HG03175 (cell line): Measurements from ENCODE around the gene CFD.

Experiments
- ATAC-seq: cut with Tn5 transposase; IDR thresholded peaks from one replicate; pipeline ENCODE4 v1.9.1; 2021; ENCODE audit warnings: mild to moderate bottlenecking, moderate library complexity; ENCODE audit not compliant: unreplicated experiment

Gene CFD

DNA sequence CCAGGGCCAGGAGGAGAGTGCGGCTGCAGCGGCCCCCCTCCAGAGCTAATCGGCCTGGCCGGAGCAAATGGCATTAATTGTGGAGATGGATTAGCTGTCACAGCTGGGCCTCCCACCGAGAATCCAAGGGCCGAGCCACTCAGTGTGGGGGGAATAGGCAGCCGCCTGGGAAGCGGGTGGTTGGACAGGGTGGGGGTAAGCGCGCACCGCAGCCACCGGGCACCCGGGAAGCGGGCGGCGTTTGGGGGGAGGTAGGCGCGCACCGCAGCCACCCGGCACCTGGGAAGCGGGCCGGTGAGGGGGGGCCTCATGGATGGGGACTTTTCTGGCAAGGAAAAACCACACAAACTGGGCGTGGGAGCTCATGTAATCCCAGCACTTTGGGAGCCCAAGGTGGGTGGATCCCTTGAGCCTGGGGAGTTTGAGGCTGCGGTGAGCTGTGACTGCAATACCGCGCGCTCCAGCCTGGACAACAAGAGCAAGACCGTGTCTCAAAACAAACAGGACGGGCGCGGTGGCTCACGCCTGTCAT is 43.9 kb downstream of the CFD start:
- ATAC-seq = no peak

DNA sequence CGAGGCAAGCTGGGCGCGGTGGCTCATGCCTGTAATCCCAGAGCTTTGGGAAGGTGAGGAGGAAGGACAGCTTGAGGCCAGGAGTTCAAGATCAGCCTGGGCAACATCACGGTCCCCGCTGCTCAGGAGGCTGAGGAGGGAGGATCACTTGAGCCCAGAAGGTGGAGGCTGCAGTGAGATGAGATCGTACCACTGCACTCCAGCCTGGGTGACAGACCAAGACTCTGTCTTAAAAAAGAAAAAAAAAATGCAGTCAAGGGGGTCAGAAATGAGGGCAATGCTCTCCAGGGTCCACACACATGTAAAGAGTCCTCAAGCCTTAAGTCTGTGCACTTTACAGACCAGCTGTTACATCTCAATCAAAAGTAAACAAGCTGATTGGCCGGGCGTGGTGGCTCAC is 45.1 kb downstream of the CFD start:
- no peak for ATAC-seq

DNA sequence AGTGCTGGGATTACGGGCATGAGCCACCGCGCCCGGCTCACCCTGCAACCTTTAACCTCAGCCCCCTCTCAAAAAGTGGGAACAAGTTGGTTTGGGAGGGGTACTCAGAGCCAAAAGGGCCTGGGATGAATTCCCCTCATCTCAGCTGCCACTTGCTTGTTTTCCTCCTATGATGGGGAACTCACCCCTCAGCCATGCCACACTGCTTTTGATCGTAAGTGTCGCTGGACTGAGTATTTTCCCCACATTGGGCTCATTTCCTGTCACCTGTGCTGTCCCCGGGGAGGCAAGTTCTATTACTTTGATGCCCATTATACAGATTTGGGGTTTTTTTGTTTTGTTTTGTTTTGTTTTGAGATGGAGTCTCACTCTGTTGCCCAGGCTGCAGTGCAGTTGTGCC is 47.0 kb downstream of the CFD start:
- ATAC-seq = no peak

DNA sequence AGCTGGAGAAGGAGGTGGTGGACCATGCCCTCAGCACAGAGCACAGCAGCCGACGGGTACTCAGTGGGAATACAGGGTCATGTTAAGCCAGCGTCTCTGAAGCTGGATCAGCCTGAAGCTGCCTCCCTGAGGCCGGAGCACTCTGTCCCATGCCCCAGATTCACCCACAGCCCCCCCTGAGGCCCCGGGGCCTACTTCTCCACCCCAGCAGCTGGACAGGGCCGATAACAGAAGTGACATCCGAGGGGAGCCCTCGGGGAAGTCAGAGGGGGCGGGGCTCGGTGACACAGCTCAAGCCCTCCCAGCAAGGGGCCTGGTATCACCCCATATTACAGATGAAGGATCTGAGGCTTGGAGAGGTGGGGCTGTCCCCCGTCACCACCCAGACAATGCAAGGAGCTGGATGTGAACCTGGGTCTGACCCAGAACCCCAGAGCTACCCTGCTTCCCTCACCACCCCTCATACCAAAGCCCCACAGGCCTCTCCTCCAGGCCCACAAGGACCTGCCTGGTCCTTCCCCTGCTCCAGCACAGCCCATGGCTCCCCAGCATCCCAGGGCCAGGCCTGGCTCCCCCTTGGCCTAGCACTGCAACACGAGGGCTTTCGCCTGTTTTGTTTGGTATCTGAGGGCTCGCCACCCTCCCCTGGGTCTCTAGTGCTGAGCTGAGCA is 47.9 kb downstream of the CFD start:
- ATAC-seq = no peak

DNA sequence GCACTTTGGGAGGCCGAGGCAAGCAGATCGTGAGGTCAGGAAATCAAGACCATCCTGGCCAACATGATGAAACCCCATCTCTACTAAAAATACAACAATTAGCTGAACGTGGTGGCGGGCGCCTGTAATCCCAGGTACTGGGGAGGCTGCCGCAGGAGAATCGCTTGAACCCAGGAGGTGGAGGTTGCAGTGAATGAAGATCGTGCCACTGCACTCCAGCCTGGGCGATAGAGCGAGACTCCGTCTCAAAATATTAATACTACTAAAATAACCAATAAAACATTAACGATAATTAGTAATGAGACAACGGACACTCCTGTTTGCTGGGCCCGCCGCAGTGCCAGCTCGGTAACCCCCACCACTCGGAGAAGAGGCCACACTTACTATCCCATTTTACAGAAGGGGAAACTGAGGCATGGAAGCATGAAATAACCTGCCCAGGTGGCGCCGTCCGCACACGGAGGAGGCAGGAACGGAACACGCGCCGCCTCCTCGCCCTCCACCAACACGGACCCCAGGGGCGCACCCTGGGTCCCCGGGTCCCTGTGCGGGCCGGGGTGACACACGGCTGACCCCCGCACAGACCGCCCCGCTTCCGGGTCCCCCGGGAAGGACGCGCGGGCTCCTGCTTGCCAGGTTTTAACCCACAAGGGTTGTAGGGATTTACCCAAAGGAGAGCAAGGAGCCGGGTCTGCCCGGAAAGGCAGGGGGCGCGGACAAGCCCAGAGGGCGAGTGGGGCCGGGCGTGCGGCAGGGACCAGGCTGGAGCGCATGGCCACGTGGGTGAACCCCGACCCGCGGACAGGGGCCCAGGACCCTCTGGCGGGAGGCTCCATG is 52.0 kb downstream of the CFD start:
- no peak for ATAC-seq

DNA sequence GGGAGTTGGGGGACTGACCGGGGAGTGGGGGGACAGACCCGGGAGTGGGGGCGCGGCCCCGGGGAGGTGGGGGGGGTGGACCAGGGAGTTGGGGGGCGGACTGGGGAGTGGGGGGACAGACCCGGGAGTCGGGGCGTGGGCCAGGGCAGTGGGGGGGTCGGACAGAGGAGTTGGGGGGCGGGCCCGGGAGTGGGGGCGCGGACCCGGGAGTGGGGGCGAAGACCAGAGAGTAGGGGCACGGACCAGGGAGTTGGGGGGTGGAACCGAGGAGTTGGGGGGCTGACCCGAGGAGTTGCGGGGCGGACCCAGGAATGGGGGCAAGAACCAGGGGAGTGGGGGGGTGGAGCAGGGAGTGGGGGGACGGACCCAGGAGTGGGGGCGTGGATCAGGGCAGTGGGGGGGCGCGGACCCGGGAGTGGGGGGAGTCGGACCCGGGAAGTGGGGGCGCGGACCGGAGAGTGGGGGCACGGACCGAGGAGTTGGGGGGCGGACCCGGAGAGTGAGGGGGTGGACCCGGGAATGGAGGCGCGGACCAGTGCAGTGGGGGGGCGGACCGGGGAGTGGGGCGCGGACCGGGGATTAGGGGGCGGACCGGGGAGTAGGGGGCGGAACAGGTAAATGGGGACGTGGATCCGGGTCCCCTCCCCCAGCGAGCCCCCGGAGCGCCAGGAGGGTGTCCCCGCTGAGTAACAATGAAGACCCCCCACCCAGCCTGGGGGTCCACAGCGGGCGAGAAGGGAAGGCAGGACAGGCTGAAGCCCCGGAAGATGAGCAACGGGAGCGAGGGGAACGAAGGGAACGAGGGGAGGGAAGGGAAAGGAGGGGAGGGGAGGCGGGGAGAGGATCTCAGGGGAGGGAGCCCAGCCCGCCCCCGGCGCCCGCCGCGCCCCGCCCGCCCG is 53.0 kb downstream of the CFD start:
- ATAC-seq = peak; percentile 7
